WTC11 (cell line): ENCODE data around the gene AZIN2. TPM values are rescaled to one million over a fixed set of nuclear protein-coding genes. Genes with fewer than 3 reads are reported as not detected.

Experiments used
- ATAC-seq: fragments of 200-7000 bp; cut with Tn5 transposase; 2 replicates; pipeline ENCODE4 v1.10.0; 2021; ENCODE audit warnings: mild to moderate bottlenecking, moderate library complexity
- CTCF ChIA-PET: fragments of 300-600 bp; sonication (Branson Sonifier 250); formaldehyde crosslinking; loops from one replicate; lab custom pipeline; 2021; ENCODE audit warnings: antibody characterized with exemption; lab: Charles Lee
- POLR2A ChIA-PET: fragments of 350-600 bp; sonication (Branson Sonifier 250); formaldehyde crosslinking; loops from one replicate; lab custom pipeline; 2021; ENCODE audit warnings: antibody characterized with exemption; lab: Charles Lee
- DNase-seq: peaks from one replicate; pipeline ENCODE4 v3.0.0; 2021; ENCODE audit warnings: low spot score
- H3K27ac Mint-ChIP-seq: 2 replicates; pipeline ENCODE4 v1.8.0; 2021; ENCODE audit warnings: mixed read lengths
- H3K27me3 Mint-ChIP-seq: 2 replicates; pipeline ENCODE4 v1.8.0; 2021; ENCODE audit warnings: low read depth, mild to moderate bottlenecking, moderate library complexity, mixed read lengths
- H3K36me3 Mint-ChIP-seq: 2 replicates; pipeline ENCODE4 v1.8.0; 2021; ENCODE audit warnings: mixed read lengths
- H3K4me1 Mint-ChIP-seq: 2 replicates; pipeline ENCODE4 v1.8.0; 2022; ENCODE audit warnings: mixed read lengths
- H3K4me3 Mint-ChIP-seq: 2 replicates; pipeline ENCODE4 v1.8.0; 2021; ENCODE audit warnings: mild to moderate bottlenecking, moderate library complexity, mixed read lengths
- H3K9me3 Mint-ChIP-seq: 2 replicates; pipeline ENCODE4 v1.8.0; 2021; ENCODE audit warnings: mixed read lengths
- AFF4 ChIP-seq: sonication (generic); formaldehyde crosslinking; IDR thresholded peaks from 2 replicates; pipeline ENCODE4 v1.8.1; 2023; ENCODE audit warnings: mild to moderate bottlenecking, missing genetic modification reagents, borderline replicate concordance
- ARID4B ChIP-seq: sonication (generic); formaldehyde crosslinking; IDR thresholded peaks from 2 replicates; pipeline ENCODE4 v1.8.0; 2023; ENCODE audit warnings: missing genetic modification reagents, mild to moderate bottlenecking, borderline replicate concordance
- E2F5 ChIP-seq: sonication (generic); formaldehyde crosslinking; IDR thresholded peaks from 2 replicates; pipeline ENCODE4 v1.8.1; 2022; ENCODE audit warnings: mild to moderate bottlenecking, moderate library complexity, missing genetic modification reagents
- EMX1 ChIP-seq: fragments of 250-450 bp; sonication (Bioruptor Pico); IDR thresholded peaks from 2 replicates; pipeline ENCODE4 v1.8.0; 2021; ENCODE audit warnings: mild to moderate bottlenecking
- ETV6 ChIP-seq: sonication (generic); formaldehyde crosslinking; IDR thresholded peaks from 2 replicates; pipeline ENCODE4 v1.8.1; 2022; ENCODE audit warnings: mild to moderate bottlenecking, missing genetic modification reagents
- FOXK1 ChIP-seq: sonication (generic); formaldehyde crosslinking; IDR thresholded peaks from 2 replicates; pipeline ENCODE4 v1.8.0; 2022; ENCODE audit warnings: mild to moderate bottlenecking, moderate library complexity, missing genetic modification reagents
- FOXP4 ChIP-seq: sonication (generic); formaldehyde crosslinking; IDR thresholded peaks from 2 replicates; pipeline ENCODE4 v1.8.0; 2022; ENCODE audit warnings: mild to moderate bottlenecking, missing genetic modification reagents
- GRHL2 ChIP-seq: fragments of 250-450 bp; sonication (Bioruptor Pico); IDR thresholded peaks from 2 replicates; pipeline ENCODE4 v1.8.0; 2022; ENCODE audit warnings: mild to moderate bottlenecking, moderate library complexity; ENCODE audit not compliant: insufficient replicate concordance, severe bottlenecking
- HMGA2 ChIP-seq: fragments of 250-450 bp; sonication (Bioruptor Pico); IDR thresholded peaks from 2 replicates; pipeline ENCODE4 v1.4.0; 2021; ENCODE audit warnings: mild to moderate bottlenecking, moderate library complexity
- NR3C1 ChIP-seq: sonication (generic); formaldehyde crosslinking; conservative IDR thresholded peaks from 2 replicates; pipeline ENCODE4 v1.8.1; 2023; ENCODE audit warnings: low read depth, mild to moderate bottlenecking, missing genetic modification reagents
- OVOL2 ChIP-seq: fragments of 250-450 bp; sonication (Bioruptor Pico); IDR thresholded peaks from 2 replicates; pipeline ENCODE4 v1.9.0; 2021; ENCODE audit warnings: mild to moderate bottlenecking, borderline replicate concordance
- PRDM15 ChIP-seq: sonication (generic); formaldehyde crosslinking; IDR thresholded peaks from 2 replicates; pipeline ENCODE4 v1.8.0; 2022; ENCODE audit warnings: missing genetic modification reagents
- PRRX2 ChIP-seq: fragments of 250-450 bp; sonication (Bioruptor Pico); IDR thresholded peaks from 2 replicates; pipeline ENCODE4 v1.8.0; 2021; ENCODE audit warnings: mild to moderate bottlenecking
- ZBTB21 ChIP-seq: sonication (generic); formaldehyde crosslinking; IDR thresholded peaks from 2 replicates; pipeline ENCODE4 v1.8.1; 2023; ENCODE audit warnings: mild to moderate bottlenecking, missing genetic modification reagents, borderline replicate concordance
- ZNF121 ChIP-seq: sonication (generic); formaldehyde crosslinking; IDR thresholded peaks from 2 replicates; pipeline ENCODE4 v1.8.0; 2023; ENCODE audit warnings: missing genetic modification reagents
- ZNF263 ChIP-seq: sonication (generic); formaldehyde crosslinking; IDR thresholded peaks from 2 replicates; pipeline ENCODE4 v1.8.1; 2022; ENCODE audit warnings: low read depth, mild to moderate bottlenecking, moderate library complexity, missing genetic modification reagents
- ZNF425 ChIP-seq: fragments of 250-450 bp; sonication (Bioruptor Pico); conservative IDR thresholded peaks from 2 replicates; pipeline ENCODE4 v1.9.0; 2021; ENCODE audit warnings: mild to moderate bottlenecking
- total RNA-seq: library from RNA; stranded (reverse); gene quantifications from 3 replicates; pipeline ENCODE4 v1.2.3, GENCODE V29; 2021

AZIN2 gene
- total RNA-seq, 1 experiment from 2014 or later, result 1.7 TPM

- ATAC-seq (no peak), DNase-seq (no peak)
- POLR2A ChIA-PET, result no interaction called here
- Mint-ChIP-seq H3K27ac (no peak overlapping the region), H3K27me3 (no peaks in the 10 kb centered on the region; the same call in 1 of the 2 replicates), H3K4me1 (peaks cover 52% of the 10 kb centered on the region), H3K4me3 (no peak overlapping the region), H3K9me3 (no peaks in the 10 kb centered on the region), H3K36me3 (peaks cover 8% of the 10 kb centered on the region)
- TF ChIP-seq ZBTB21 (CRISPR knock-in tag), result no peak
- CTCF ChIA-PET, result interaction anchor here (3.4 to 8.6 kb wide), 3 partner anchors 8 to 38 kb away, joined by 33 to 117 read pairs (median 83); partner anchors contain the start of gene TRIM62
These were observed 62.2 kb downstream of the AZIN2 start for GRCh38 chr1:33143176-33143575.

GRCh38 chr1:33143698-33144097, 62.7 kb downstream of the AZIN2 start:
- POLR2A ChIA-PET, result no interaction called here
- no peak for DNase-seq
- CTCF ChIA-PET, result interaction anchor here (6.6 to 8.6 kb wide), 2 partner anchors 8 to 18 kb away, joined by 83 to 117 read pairs; no protein-coding TSS in a partner anchor
- ATAC-seq, result no peak
- Mint-ChIP-seq H3K36me3 (peaks cover 8% of the 10 kb centered on the region), H3K4me1 (peaks cover 46% of the 10 kb centered on the region), H3K4me3 (no peak overlapping the region), H3K27me3 (no peaks in the 10 kb centered on the region; the same call in 1 of the 2 replicates), H3K27ac (no peak overlapping the region), H3K9me3 (no peaks in the 10 kb centered on the region)
- TF ChIP-seq EMX1 (CRISPR knock-in tag) (no peak), GRHL2 (CRISPR knock-in tag) (no peak), PRRX2 (CRISPR knock-in tag) (no peak), FOXP4 (CRISPR knock-in tag) (no peak), OVOL2 (CRISPR knock-in tag) (no peak), PRDM15 (CRISPR knock-in tag) (no peak), HMGA2 (CRISPR knock-in tag) (no peak), ZNF425 (no peak), E2F5 (CRISPR knock-in tag) (no peak), ZNF263 (CRISPR knock-in tag) (no peak), ETV6 (CRISPR knock-in tag) (no peak), AFF4 (no peak), FOXK1 (no peak), ARID4B (CRISPR knock-in tag) (no peak), NR3C1 (CRISPR knock-in tag) (no peak), ZNF121 (CRISPR knock-in tag) (no peak)
